ENCODE measurements around the gene PRKCQ.

- TF ChIP-seq POLR2A (IDR thresholded peaks at IDR 0.05) (no peak), CTCF (IDR thresholded peaks at IDR 0.05) (no peak)
These were observed 133.4 kb downstream of the PRKCQ start for GRCh38 chr10:6446711-6447110.
